Panc1 (cell line): ENCODE measurements around the gene OSBPL10. TPM values are rescaled to one million over a fixed set of nuclear protein-coding genes. Genes with fewer than 3 reads are reported as not detected.

Experiments
- ATAC-seq: fragments of 200-7000 bp; cut with Tn5 transposase; 2 replicates; pipeline ENCODE4 v1.9.1; 2020; ENCODE audit warnings: mild to moderate bottlenecking, moderate library complexity
- BruUV-seq: library from RNA; stranded (reverse); fragments of 400-500 nt; replicated peaks from 2 replicates; lab custom pipeline; 2021; lab: Mats Ljungman, UMichigan
- CTCF ChIA-PET: fragments of 300-600 bp; sonication (Branson Sonifier 250); formaldehyde crosslinking; loops from one replicate; lab custom pipeline; 2022; ENCODE audit warnings: antibody characterized with exemption; lab: Charles Lee
- POLR2A ChIA-PET: fragments of 300-600 bp; sonication (Branson Sonifier 250); formaldehyde crosslinking; loops from one replicate; lab custom pipeline; 2022; ENCODE audit warnings: antibody characterized with exemption; lab: Charles Lee
- DNase-seq: peaks from one replicate; pipeline ENCODE4 v3.0.0-alpha.2; 2010; ENCODE audit warnings: low read depth, low spot score
- H3K27ac ChIP-seq: 2 replicates; pipeline ENCODE4 v1.5.1; 2011; ENCODE audit warnings: mild to moderate bottlenecking, low read length, inconsistent platforms
- H3K27me3 ChIP-seq: fragments of 200-500 bp; sonication (Bioruptor generic); 2 replicates; pipeline ENCODE4 v1.6.0; 2014; ENCODE audit warnings: low read length, inconsistent platforms; ENCODE audit not compliant: control insufficient read depth, insufficient read depth
- H3K36me3 ChIP-seq: fragments of 200-500 bp; sonication (Bioruptor generic); 2 replicates; pipeline ENCODE4 v1.5.1; 2014; ENCODE audit warnings: inconsistent platforms, mild to moderate bottlenecking, low read length, moderate library complexity; ENCODE audit not compliant: control insufficient read depth, insufficient read depth
- H3K4me1 ChIP-seq: 2 replicates; pipeline ENCODE4 v1.5.1; 2011; ENCODE audit warnings: inconsistent platforms, mild to moderate bottlenecking, low read length, moderate library complexity; ENCODE audit not compliant: control insufficient read depth, insufficient read depth
- H3K4me3 ChIP-seq, 2 experiments: 2 replicates each; pipeline ENCODE4 v1.5.1; 2011 to 2012; ENCODE audit warnings: low read depth in 2 of 2, low read length in 2 of 2, mild to moderate bottlenecking in 2 of 2, inconsistent platforms in 1 of 2, moderate library complexity in 1 of 2
- H3K9me3 ChIP-seq: fragments of 200-500 bp; sonication (Bioruptor generic); 2 replicates; pipeline ENCODE4 v1.5.1; 2014; ENCODE audit warnings: low read depth, mild to moderate bottlenecking, inconsistent platforms, low read length, moderate library complexity; ENCODE audit not compliant: control insufficient read depth, insufficient read depth
- POLR2AphosphoS5 ChIP-seq: IDR thresholded peaks from 2 replicates; pipeline ENCODE4 v1.6.1; 2012; ENCODE audit warnings: mild to moderate bottlenecking, low read depth, low read length, moderate library complexity
- SIN3A ChIP-seq: IDR thresholded peaks from 2 replicates; pipeline ENCODE4 v1.6.1; 2012; ENCODE audit warnings: low read depth, mild to moderate bottlenecking, low read length, moderate library complexity, borderline replicate concordance; ENCODE audit not compliant: insufficient read depth
- TCF7L2 ChIP-seq: IDR thresholded peaks from 2 replicates; pipeline ENCODE4 v1.6.1; 2011; ENCODE audit warnings: mild to moderate bottlenecking, low read depth, low read length, inconsistent platforms
- in situ Hi-C: cut with HindIII; loops from 2 replicates; pipeline ENCODE4 v1.10.0; 2016; ENCODE audit warnings: low sequenced_read_pairs, low pct_unique_long_range_greater_than_20kb
- intact Hi-C: fragments of 100-400 bp; cut with micrococcal nuclease; formaldehyde crosslinking; loops from one replicate; pipeline ENCODE4 v1.10.0; 2022; ENCODE audit not compliant: unreplicated experiment
- total RNA-seq: library from RNA; stranded (reverse); gene quantifications from one replicate; pipeline ENCODE4 v1.2.1, GENCODE V29; 2021; ENCODE audit not compliant: unreplicated experiment
- TF ChIP-seq, protein P1 (sequence below), 2 experiments: IDR thresholded peaks; 2 replicates each; pipeline ENCODE4 v1.6.1; 2011 to 2012; ENCODE audit warnings: low read depth in 2 of 2, control low read depth in 1 of 2, low read length in 1 of 2, mild to moderate bottlenecking in 1 of 2, moderate library complexity in 1 of 2; ENCODE audit not compliant: insufficient read depth in 1 of 2
- TF ChIP-seq, protein P2 (sequence below): fragments of 450-650 bp; IDR thresholded peaks from 2 replicates; pipeline ENCODE4 v1.5.1; 2017; ENCODE audit warnings: mild to moderate bottlenecking

OSBPL10 gene
- total RNA-seq, 1 experiment from 2014 or later, result 88.1 TPM

GRCh38 chr3:31768479-31769125 is 212.5 kb downstream of the OSBPL10 start:
- Histone ChIP-seq H3K27me3 (no peaks in the 10 kb centered on the region), H3K27ac (no peak overlapping the region), H3K9me3 (no peaks in the 10 kb centered on the region), H3K4me3 (no peak overlapping the region), H3K4me1 (no peaks in the 10 kb centered on the region), H3K36me3 (no peaks in the 10 kb centered on the region; the same call in 1 of the 2 replicates)
- ChIA-PET POLR2A (interaction anchor here (0.7 kb wide), 1 partner anchor 38 kb away, joined by 12 read pairs; no protein-coding TSS in a partner anchor), CTCF (no interaction called here)
- intact Hi-C loops (no loop called here), in situ Hi-C loops (no loop called here)
- BruUV-seq, result no TSS peak
- TF ChIP-seq, protein P1, sequence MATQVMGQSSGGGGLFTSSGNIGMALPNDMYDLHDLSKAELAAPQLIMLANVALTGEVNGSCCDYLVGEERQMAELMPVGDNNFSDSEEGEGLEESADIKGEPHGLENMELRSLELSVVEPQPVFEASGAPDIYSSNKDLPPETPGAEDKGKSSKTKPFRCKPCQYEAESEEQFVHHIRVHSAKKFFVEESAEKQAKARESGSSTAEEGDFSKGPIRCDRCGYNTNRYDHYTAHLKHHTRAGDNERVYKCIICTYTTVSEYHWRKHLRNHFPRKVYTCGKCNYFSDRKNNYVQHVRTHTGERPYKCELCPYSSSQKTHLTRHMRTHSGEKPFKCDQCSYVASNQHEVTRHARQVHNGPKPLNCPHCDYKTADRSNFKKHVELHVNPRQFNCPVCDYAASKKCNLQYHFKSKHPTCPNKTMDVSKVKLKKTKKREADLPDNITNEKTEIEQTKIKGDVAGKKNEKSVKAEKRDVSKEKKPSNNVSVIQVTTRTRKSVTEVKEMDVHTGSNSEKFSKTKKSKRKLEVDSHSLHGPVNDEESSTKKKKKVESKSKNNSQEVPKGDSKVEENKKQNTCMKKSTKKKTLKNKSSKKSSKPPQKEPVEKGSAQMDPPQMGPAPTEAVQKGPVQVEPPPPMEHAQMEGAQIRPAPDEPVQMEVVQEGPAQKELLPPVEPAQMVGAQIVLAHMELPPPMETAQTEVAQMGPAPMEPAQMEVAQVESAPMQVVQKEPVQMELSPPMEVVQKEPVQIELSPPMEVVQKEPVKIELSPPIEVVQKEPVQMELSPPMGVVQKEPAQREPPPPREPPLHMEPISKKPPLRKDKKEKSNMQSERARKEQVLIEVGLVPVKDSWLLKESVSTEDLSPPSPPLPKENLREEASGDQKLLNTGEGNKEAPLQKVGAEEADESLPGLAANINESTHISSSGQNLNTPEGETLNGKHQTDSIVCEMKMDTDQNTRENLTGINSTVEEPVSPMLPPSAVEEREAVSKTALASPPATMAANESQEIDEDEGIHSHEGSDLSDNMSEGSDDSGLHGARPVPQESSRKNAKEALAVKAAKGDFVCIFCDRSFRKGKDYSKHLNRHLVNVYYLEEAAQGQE (IDR thresholded peaks at IDR 0.05; ENCODE audit: insufficient read depth in 1 of 2, low read depth in 2 of 2, low read length in 1 of 2), result no peak
- TF ChIP-seq, protein P2, sequence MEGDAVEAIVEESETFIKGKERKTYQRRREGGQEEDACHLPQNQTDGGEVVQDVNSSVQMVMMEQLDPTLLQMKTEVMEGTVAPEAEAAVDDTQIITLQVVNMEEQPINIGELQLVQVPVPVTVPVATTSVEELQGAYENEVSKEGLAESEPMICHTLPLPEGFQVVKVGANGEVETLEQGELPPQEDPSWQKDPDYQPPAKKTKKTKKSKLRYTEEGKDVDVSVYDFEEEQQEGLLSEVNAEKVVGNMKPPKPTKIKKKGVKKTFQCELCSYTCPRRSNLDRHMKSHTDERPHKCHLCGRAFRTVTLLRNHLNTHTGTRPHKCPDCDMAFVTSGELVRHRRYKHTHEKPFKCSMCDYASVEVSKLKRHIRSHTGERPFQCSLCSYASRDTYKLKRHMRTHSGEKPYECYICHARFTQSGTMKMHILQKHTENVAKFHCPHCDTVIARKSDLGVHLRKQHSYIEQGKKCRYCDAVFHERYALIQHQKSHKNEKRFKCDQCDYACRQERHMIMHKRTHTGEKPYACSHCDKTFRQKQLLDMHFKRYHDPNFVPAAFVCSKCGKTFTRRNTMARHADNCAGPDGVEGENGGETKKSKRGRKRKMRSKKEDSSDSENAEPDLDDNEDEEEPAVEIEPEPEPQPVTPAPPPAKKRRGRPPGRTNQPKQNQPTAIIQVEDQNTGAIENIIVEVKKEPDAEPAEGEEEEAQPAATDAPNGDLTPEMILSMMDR, result peak; percentile 57
- ATAC-seq, result peak; percentile 45; the same call in 1 of the 2 replicates
- peak; percentile 2 for DNase-seq

DNA sequence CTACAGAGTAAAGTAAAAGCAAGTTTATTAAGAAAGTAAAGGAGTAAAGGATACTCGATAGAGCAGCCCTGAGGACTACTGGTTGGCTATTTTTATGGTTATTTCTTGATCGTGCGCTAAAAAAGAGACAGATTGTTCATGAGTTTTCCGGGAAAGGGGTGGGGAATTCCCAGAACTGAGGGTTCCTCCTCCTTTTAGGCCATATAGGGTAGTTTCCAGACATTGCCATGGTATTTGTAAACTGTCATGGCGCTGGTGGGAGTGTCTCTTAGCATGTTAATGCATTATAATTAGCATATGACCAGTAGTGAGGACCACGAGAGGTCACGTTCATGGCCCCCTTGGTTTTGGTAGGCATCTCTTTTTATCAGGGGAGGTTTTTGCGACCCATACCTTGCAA is 213.1 kb downstream of the OSBPL10 start:
- H3K27ac ChIP-seq, result no peak overlapping the region
- POLR2A ChIA-PET, result no interaction called here
- ATAC-seq (no peak), DNase-seq (no peak)
- in situ Hi-C loops, result no loop called here
- H3K36me3 ChIP-seq, result no peaks in the 10 kb centered on the region; the same call in 1 of the 2 replicates
- no peaks in the 10 kb centered on the region for H3K9me3 ChIP-seq
- no peaks in the 10 kb centered on the region for H3K27me3 ChIP-seq
- TF ChIP-seq POLR2AphosphoS5 (no peak), SIN3A (no peak), TCF7L2 (no peak)
- TF ChIP-seq, protein P1 (IDR thresholded peaks at IDR 0.05; ENCODE audit: insufficient read depth in 1 of 2, low read depth in 2 of 2, low read length in 1 of 2), result no peak
- TF ChIP-seq, protein P2, result no peak
- BruUV-seq, result no TSS peak
- intact Hi-C loops, result no loop called here
- CTCF ChIA-PET, result no interaction called here
- no peak overlapping the region for H3K4me3 ChIP-seq
- no peaks in the 10 kb centered on the region for H3K4me1 ChIP-seq
